PC-9 (cell line): Measurements from ENCODE around the gene EPHA4.

Experiments
- EZH2 ChIP-seq: fragments of 200-600 bp; sonication (generic); IDR thresholded peaks from 2 replicates; pipeline ENCODE4 v1.8.0; 2017; ENCODE audit warnings: antibody characterized with exemption, low read depth
- TF ChIP-seq, protein P1 (sequence below): fragments of 200-600 bp; sonication (generic); conservative IDR thresholded peaks from 2 replicates; pipeline ENCODE4 v1.6.1; 2017; ENCODE audit warnings: mixed run types, antibody characterized with exemption, mild to moderate bottlenecking, moderate library complexity

DNA sequence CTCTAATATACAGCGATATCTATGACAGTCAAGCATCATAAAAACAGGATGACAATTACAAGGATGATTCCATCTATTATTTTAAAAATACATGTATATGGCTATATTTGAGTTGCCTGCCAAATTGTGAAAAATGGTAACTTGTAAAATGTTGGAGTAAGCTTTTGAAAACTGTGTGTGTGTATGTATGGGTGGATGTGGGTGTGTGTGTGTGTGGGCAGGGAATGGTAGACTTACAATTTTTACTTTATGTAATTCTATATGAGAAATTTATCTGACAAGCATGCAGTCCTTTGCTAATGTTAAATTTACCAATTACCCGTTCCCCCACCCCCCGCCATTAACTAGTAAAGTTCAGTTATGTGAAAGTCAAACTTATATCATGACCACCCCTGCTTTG is 14.0 kb downstream of the EPHA4 start:
- TF ChIP-seq EZH2 = no peak
- TF ChIP-seq, protein P1, sequence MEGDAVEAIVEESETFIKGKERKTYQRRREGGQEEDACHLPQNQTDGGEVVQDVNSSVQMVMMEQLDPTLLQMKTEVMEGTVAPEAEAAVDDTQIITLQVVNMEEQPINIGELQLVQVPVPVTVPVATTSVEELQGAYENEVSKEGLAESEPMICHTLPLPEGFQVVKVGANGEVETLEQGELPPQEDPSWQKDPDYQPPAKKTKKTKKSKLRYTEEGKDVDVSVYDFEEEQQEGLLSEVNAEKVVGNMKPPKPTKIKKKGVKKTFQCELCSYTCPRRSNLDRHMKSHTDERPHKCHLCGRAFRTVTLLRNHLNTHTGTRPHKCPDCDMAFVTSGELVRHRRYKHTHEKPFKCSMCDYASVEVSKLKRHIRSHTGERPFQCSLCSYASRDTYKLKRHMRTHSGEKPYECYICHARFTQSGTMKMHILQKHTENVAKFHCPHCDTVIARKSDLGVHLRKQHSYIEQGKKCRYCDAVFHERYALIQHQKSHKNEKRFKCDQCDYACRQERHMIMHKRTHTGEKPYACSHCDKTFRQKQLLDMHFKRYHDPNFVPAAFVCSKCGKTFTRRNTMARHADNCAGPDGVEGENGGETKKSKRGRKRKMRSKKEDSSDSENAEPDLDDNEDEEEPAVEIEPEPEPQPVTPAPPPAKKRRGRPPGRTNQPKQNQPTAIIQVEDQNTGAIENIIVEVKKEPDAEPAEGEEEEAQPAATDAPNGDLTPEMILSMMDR = no peak
